PC-9 (cell line): ENCODE data around the gene USP24. TPM values are rescaled to one million over a fixed set of nuclear protein-coding genes. Genes with fewer than 3 reads are reported as not detected.

Experiments
- BruUV-seq: library from RNA; stranded (reverse); fragments of 400-500 nt; replicated peaks from 2 replicates; lab custom pipeline; 2021; lab: Mats Ljungman, UMichigan
- CTCF ChIA-PET: fragments of 300-600 bp; sonication (Branson Sonifier 250); formaldehyde crosslinking; loops from one replicate; lab custom pipeline; 2022; ENCODE audit warnings: antibody characterized with exemption; lab: Charles Lee
- POLR2A ChIA-PET: fragments of 300-600 bp; sonication (Branson Sonifier 250); formaldehyde crosslinking; loops from one replicate; lab custom pipeline; 2022; ENCODE audit warnings: antibody characterized with exemption; ENCODE audit not compliant: unreplicated experiment; lab: Charles Lee
- DNase-seq, 2 experiments: peaks; one replicate each; pipeline versions ENCODE4 v3.0.0 to v3.0.0-alpha.2; 2015 to 2022; ENCODE audit warnings: mixed read lengths in 1 of 2
- H2AFZ ChIP-seq: fragments of 200-600 bp; sonication (generic); 2 replicates; pipeline ENCODE4 v1.8.1; 2017; ENCODE audit warnings: antibody characterized with exemption
- H3F3A ChIP-seq: fragments of 200-600 bp; sonication (generic); 2 replicates; pipeline ENCODE4 v1.8.1; 2017; ENCODE audit warnings: antibody characterized with exemption, mild to moderate bottlenecking, low read depth; ENCODE audit not compliant: insufficient read depth
- H3K27ac ChIP-seq: fragments of 200-600 bp; sonication (generic); 2 replicates; pipeline ENCODE4 v1.6.1; 2016; ENCODE audit warnings: mixed run types
- H3K27me3 ChIP-seq: fragments of 200-600 bp; sonication (generic); 2 replicates; pipeline ENCODE4 v1.6.1; 2016; ENCODE audit warnings: low read depth, mixed run types; ENCODE audit not compliant: insufficient read depth
- H3K36me3 ChIP-seq: fragments of 200-600 bp; sonication (generic); 2 replicates; pipeline ENCODE4 v1.6.1; 2016; ENCODE audit warnings: low read depth, mixed run types
- H3K4me1 ChIP-seq: fragments of 200-600 bp; sonication (generic); replicated peaks from 2 replicates; pipeline ENCODE4 v1.6.1; 2016; ENCODE audit warnings: mixed run types; ENCODE audit not compliant: insufficient read depth
- H3K4me2 ChIP-seq: fragments of 200-600 bp; sonication (generic); 2 replicates; pipeline ENCODE4 v1.6.1; 2017; ENCODE audit warnings: mixed run types
- H3K4me3 ChIP-seq: fragments of 200-600 bp; sonication (generic); 2 replicates; pipeline ENCODE4 v1.6.1; 2016; ENCODE audit warnings: mixed run types
- H3K79me2 ChIP-seq: fragments of 200-600 bp; sonication (generic); 2 replicates; pipeline ENCODE4 v1.6.1; 2017; ENCODE audit warnings: low read depth, mixed run types
- H3K9me2 ChIP-seq: fragments of 200-600 bp; sonication (generic); 2 replicates; pipeline ENCODE4 v1.8.1; 2017; ENCODE audit warnings: mild to moderate bottlenecking; ENCODE audit not compliant: insufficient read depth
- H3K9me3 ChIP-seq: fragments of 200-600 bp; sonication (generic); 2 replicates; pipeline ENCODE4 v1.8.1; 2016; ENCODE audit warnings: low read depth; ENCODE audit not compliant: insufficient read depth
- H4K20me1 ChIP-seq: fragments of 200-600 bp; sonication (generic); 2 replicates; pipeline ENCODE4 v1.8.1; 2017; ENCODE audit not compliant: insufficient read depth
- EZH2 ChIP-seq: fragments of 200-600 bp; sonication (generic); IDR thresholded peaks from 2 replicates; pipeline ENCODE4 v1.8.0; 2017; ENCODE audit warnings: antibody characterized with exemption, low read depth
- intact Hi-C: fragments of 100-400 bp; cut with micrococcal nuclease; formaldehyde crosslinking; loops from one replicate; pipeline ENCODE4 v1.10.0; 2022; ENCODE audit not compliant: unreplicated experiment
- total RNA-seq: library from RNA; stranded (reverse); gene quantifications from 2 replicates; pipeline ENCODE4 v1.2.3, GENCODE V29; 2021
- TF ChIP-seq, protein P1 (sequence below): fragments of 200-600 bp; sonication (generic); conservative IDR thresholded peaks from 2 replicates; pipeline ENCODE4 v1.6.1; 2017; ENCODE audit warnings: mixed run types, antibody characterized with exemption, mild to moderate bottlenecking, moderate library complexity

USP24 gene
- total RNA-seq, 1 experiment from 2014 or later = 61.0 TPM

DNA sequence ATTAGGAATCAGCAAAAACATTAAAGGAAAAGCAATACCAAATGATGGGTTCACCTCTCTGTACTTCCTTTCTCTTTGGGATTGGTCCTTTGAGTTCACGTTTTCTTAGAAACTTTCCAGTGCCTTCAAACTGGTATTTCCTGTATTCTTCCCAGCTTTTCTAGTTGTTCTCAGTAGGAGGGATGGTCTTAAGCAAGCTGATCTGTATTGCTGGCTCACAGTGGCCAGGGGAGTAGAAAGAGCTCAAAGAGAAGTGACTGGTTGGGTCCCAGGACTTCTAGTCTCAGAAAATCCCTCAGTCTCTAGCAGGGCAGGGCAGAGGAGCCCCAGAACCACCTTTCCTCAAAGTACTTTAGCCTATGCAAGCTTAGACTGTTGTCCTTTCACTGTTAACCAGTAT lies 10.1 kb upstream of the USP24 start:
- DNase-seq = peak in 1 of 2 experiments; percentile 66
- H4K20me1 ChIP-seq = no peaks in the 10 kb centered on the region
- H3K27me3 ChIP-seq = no peaks in the 10 kb centered on the region
- POLR2A ChIA-PET = no interaction called here
- intact Hi-C loops = no loop called here
- peaks cover 6% of the 10 kb centered on the region; the same call in 1 of the 2 replicates for H3K9me3 ChIP-seq
- no TSS peak for BruUV-seq
- H3K36me3 ChIP-seq = no peaks in the 10 kb centered on the region
- H3K4me2 ChIP-seq = peak overlapping the region; percentile 19; the same call in 1 of the 2 replicates
- no peaks in the 10 kb centered on the region for H3K9me2 ChIP-seq
- no peak overlapping the region for H3K4me3 ChIP-seq
- TF ChIP-seq EZH2 = no peak
- TF ChIP-seq, protein P1, sequence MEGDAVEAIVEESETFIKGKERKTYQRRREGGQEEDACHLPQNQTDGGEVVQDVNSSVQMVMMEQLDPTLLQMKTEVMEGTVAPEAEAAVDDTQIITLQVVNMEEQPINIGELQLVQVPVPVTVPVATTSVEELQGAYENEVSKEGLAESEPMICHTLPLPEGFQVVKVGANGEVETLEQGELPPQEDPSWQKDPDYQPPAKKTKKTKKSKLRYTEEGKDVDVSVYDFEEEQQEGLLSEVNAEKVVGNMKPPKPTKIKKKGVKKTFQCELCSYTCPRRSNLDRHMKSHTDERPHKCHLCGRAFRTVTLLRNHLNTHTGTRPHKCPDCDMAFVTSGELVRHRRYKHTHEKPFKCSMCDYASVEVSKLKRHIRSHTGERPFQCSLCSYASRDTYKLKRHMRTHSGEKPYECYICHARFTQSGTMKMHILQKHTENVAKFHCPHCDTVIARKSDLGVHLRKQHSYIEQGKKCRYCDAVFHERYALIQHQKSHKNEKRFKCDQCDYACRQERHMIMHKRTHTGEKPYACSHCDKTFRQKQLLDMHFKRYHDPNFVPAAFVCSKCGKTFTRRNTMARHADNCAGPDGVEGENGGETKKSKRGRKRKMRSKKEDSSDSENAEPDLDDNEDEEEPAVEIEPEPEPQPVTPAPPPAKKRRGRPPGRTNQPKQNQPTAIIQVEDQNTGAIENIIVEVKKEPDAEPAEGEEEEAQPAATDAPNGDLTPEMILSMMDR = no peak
- CTCF ChIA-PET = interaction anchor here (0.7 kb wide), 1 partner anchor 15 kb away, joined by 3 read pairs; no protein-coding TSS in a partner anchor
- H2AFZ ChIP-seq = peak overlapping the region; percentile 53; the same call in 1 of the 2 replicates
- no peak overlapping the region for H3K27ac ChIP-seq
- H3K4me1 ChIP-seq = peaks cover 8% of the 10 kb centered on the region
- no peaks in the 10 kb centered on the region for H3F3A ChIP-seq
- H3K79me2 ChIP-seq = no peaks in the 10 kb centered on the region

DNA sequence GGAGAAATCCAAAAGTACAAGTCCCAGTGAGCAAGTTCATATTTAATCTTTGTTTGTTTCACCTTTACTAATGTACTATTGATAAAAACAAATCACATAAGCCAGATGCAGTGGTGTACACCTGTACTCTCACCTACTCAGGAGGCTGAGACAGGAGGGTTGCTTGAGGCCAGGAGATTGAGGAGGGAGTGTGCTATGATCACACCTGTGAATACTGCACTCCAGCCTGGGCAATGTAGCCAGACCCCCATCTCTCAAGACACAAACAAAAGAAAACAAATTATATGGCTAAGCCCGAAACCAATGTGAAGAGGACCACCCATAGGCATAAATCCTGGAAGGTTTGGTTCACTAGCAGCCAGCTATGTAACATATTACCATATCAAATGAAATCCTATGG lies 9.6 kb upstream of the USP24 start:
- intact Hi-C loops = no loop called here
- H4K20me1 ChIP-seq = no peaks in the 10 kb centered on the region
- H3K27me3 ChIP-seq = no peaks in the 10 kb centered on the region

DNA sequence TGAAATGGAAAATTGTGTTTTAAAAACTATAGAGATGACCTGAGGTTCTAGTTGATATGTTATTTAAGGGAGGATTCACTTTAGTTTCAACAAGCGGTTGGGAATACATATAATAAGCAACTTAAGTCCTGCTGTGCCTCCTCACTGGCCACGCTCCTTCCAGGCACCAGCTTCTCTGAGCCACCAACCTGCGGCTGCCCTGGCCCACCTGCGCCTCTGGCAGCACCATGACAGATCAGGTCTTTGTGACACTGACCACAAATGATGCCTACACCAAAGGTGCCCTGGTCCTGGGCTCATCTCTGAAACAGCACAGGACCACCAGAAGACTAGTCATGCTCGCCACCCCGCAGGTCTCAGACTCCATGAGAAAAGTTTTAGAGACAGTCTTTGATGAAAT lies 7.0 kb upstream of the USP24 start:
- Histone ChIP-seq H3K9me2 (no peaks in the 10 kb centered on the region), H2AFZ (no peak overlapping the region), H3K4me3 (no peak overlapping the region), H3F3A (peaks cover 10% of the 10 kb centered on the region; the same call in 1 of the 2 replicates), H3K4me2 (no peak overlapping the region), H3K4me1 (peaks cover 19% of the 10 kb centered on the region), H3K27ac (no peak overlapping the region), H3K79me2 (no peaks in the 10 kb centered on the region), H3K27me3 (no peaks in the 10 kb centered on the region), H3K9me3 (no peaks in the 10 kb centered on the region), H3K36me3 (no peaks in the 10 kb centered on the region), H4K20me1 (no peaks in the 10 kb centered on the region)
- TF ChIP-seq, protein P1 = no peak
- no peak for TF ChIP-seq EZH2
- BruUV-seq = no TSS peak
- intact Hi-C loops = no loop called here
- CTCF ChIA-PET = no interaction called here
- POLR2A ChIA-PET = interaction anchor here (0.6 kb wide), 1 partner anchor 24 kb away, joined by 5 read pairs; no protein-coding TSS in a partner anchor
- DNase-seq = no peak

More for the DNA sequence above, 9.6 kb upstream of the USP24 start:
- Histone ChIP-seq H3K79me2 (no peaks in the 10 kb centered on the region), H3K4me2 (peak overlapping the region; percentile 19; the same call in 1 of the 2 replicates), H3K36me3 (no peaks in the 10 kb centered on the region), H3K4me1 (peaks cover 8% of the 10 kb centered on the region), H2AFZ (no peak overlapping the region; the same call in 1 of the 2 replicates), H3F3A (no peaks in the 10 kb centered on the region), H3K27ac (no peak overlapping the region), H3K4me3 (no peak overlapping the region), H3K9me2 (no peaks in the 10 kb centered on the region), H3K9me3 (peaks cover 6% of the 10 kb centered on the region; the same call in 1 of the 2 replicates)
- CTCF ChIA-PET = interaction anchor here (0.7 kb wide), 1 partner anchor 14 kb away, joined by 3 read pairs; no protein-coding TSS in a partner anchor
- BruUV-seq = no TSS peak
- POLR2A ChIA-PET = no interaction called here
- TF ChIP-seq EZH2 = no peak
- TF ChIP-seq, protein P1 = no peak
- no peak for DNase-seq
